GM18526 (cell line): ENCODE data around the gene PSIP1.

Experiments
- POLR2A ChIP-seq: IDR thresholded peaks from 3 replicates; pipeline ENCODE4 v1.6.1; 2011; ENCODE audit not compliant: insufficient read length; ENCODE audit errors: extremely low read depth

The PSIP1 gene

DNA sequence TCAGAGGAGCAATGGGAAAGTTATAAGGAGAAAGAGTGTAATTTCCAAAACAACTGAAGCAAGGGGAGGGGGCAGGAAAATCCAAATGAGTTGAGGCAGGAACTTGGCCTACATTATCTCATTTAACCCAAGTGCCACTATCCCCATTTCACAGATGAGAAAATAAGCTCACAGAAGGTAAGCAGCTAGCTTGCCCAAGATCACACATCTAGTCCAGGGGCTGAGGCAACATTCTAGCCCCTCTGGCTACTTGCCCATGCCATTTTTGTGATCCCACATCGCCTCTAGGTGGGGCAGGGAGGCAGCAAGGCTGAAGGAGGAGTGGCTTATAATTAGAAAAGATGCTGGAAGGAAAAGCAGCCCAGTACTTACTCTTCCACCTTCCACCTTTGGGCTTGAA, 2.6 kb upstream of the PSIP1 start:
- no peak for TF ChIP-seq POLR2A

- no peak for TF ChIP-seq POLR2A
Observed at GRCh38 chr9:15512889-15513288, 2.1 kb upstream of the PSIP1 start.

GRCh38 chr9:15512204-15512603, 1.4 kb upstream of the PSIP1 start:
- no peak for TF ChIP-seq POLR2A

DNA sequence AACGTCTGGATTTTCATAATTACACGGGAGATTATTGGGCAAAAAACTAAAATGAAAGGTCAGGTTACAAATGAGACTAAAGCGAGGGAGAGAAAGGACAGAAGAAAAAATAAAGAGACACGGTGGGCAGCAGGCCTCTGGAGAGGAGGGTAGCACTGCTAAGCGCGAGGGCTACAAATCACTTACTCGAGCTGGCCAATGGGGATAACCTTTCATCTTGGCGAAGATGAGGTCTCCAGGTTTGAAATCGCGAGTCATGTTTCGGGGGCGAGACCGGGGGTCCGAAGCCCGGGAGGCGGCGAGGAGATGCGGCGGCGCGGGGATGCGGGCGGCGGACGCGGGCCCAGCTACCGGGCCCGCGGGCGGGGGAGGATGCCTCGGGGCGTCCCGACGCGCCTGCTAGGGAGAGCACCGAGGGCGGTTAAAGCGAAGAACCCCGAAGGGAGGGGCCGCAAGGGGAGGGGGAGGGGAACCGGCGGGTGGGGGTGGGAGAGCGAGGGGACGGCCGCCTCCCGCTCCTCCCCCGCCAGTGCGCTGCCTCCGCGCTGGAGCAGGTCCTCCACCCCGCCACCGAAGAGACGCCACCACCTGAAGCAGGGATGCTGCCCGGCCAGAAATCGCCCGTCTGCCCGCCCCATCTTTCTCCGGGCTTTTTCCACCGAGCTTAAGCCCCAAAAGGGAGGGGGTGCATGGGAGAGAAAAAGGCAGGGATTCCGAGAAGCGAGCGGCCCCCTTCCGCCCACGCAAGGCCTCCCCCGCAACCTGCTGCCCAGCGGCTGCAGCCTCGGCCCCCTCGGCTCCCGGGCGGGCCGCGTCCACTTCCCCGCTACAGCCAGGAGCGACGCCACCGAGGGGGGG, 610 bp downstream of the PSIP1 start:
- no peak for TF ChIP-seq POLR2A

GRCh38 chr9:15505921-15506320, 4.8 kb downstream of the PSIP1 start:
- no peak for TF ChIP-seq POLR2A

DNA sequence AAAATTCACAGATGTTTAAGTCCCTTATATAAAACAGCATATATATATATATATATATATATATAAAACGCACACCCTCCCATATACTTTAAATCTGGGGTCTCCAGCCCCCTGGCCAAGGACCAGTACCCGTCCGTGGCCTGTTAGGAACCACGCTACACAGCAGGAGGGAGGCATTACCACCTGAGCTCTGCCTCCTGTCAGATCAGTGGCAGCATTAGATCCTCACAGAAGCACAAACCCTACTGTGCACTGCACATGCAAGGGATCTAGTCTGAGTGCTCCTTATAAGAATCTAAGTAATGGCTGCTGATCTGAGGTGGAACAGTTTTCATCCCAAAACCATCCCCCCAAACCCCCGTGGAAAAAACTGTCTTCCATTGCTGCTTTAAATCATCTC, 9.0 kb downstream of the PSIP1 start:
- TF ChIP-seq POLR2A, result no peak

DNA sequence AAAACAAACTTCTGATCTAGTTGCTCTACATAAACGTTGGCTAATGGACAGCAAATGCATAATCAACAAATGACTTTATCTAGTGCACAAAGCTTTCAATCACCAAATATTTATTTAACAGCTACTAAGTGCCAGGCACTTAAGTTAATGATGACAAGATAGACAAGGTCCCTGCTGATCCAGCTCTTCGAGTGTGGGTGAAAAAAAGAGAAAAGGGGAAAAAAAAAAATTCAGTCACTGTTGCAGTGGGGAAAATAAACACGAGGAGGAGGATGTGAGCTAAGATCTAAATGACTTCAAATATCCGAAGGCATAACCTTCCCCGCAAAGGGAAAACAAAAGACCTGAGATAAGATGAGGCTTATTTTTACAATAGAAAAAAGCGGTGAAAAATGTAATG, 9.6 kb downstream of the PSIP1 start:
- TF ChIP-seq POLR2A, result no peak

- TF ChIP-seq POLR2A, result no peak
Observed at GRCh38 chr9:15499139-15499538, 11.6 kb downstream of the PSIP1 start.

GRCh38 chr9:15498246-15498995, 12.3 kb downstream of the PSIP1 start:
- TF ChIP-seq POLR2A, result no peak

DNA sequence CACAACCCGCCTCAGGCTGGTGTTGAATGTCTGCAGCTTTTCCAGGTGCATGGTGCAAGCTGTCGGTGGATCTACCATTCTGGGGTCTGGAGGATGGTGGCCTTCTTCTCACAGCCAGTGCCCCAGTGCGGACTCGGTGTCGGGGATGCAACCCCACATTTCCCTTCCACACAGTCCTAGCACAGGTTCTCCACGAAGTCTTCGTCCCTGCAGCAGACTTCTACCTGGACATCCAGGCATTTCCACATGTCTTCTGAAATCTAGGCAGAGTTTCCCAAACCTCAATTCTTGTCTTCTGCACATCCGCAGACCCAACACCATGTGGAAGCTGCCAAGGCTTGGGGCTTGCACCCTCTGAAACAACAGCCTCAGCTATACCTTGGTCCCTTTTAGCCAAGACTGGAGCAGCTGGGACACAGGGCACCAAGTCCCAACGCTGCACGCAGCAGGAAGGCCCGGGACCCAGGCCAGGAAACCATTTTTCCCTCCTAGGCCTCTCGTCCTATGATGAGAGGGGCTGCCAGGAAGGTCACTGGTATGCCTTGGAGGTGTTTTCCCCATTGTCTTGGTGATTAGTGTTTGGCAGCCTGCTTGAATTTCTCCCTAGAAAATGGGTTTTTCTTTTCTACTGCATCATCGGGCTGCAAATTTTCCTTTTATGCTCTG, 18.2 kb downstream of the PSIP1 start:
- no peak for TF ChIP-seq POLR2A

- TF ChIP-seq POLR2A, result no peak
Observed at GRCh38 chr9:15491950-15492349, 18.8 kb downstream of the PSIP1 start.

DNA sequence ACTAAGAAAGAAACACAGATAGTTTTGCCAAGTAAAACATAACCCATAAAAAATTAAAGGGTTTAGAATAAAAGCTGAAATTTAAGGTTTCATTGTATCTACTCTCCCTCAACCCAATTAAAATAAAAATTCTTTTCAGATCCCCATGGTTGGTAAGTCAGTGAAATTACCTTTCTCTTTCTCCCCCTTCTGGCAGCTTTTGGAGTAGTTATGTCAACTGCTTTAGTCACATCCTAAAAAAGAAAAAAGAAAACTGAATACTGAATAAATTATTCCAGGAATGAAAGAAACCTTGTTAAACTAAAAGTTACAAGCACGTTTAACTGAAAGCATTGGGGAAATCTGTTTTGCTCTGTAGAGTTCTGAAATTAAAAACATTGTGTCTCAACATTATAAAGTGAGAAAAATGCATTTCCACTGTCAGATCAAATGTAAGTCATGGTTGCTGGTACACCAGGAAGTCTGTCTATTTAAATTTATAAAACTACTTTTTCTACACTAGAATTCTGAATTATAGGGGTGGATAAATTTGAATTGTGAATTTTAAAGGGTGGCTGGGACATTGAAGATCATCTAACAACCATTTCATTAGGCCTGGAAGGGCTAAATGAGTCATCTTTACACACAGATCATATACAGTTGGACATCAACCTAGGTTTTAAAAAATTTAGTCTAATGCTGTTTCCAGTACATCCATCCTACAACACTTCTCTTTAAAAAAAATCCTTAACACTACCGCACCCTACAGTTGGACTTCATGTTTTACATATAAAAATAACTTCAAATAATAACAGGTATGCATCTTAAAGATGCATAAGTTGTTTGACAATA, 24.7 kb downstream of the PSIP1 start:
- TF ChIP-seq POLR2A, result no peak

GRCh38 chr9:15484802-15485201, 26.0 kb downstream of the PSIP1 start:
- TF ChIP-seq POLR2A, result no peak

DNA sequence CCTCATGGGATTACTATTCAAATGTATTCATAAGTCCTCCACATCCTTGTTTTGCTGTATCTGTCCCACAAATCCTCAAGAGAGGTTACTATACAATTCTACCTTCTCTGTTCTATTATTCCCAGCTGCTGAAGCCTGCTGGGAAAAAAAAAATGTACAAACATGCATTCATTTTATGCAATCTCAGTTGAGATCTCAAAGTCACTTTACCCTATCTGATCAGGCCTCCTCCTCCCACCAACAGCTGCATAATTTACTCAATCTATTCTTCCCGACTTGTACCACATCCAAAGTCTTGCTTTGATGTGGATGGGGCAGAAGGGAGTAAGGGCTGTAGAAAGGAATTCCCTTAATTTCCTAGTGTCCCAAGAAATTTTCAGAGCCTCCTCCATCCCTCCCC, 28.6 kb downstream of the PSIP1 start:
- TF ChIP-seq POLR2A, result no peak

DNA sequence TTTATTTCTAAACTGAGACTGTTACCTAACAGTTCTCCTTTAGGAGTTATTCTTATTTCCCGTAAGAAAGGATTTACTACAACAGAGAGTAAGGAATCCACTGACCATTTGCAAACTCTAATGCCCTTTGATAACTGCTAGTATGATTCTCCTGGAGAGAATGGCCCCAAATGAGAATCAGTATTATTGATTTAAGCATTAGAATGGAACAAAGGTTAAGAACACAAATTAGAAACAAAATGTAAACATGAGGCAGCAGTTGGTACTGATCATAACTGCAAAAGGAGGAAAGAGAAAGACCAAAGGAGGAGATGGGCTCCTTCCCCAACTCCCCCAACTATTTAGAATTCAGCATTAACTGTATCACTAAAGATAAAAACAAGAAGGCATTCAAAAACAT, 30.7 kb downstream of the PSIP1 start:
- no peak for TF ChIP-seq POLR2A

DNA sequence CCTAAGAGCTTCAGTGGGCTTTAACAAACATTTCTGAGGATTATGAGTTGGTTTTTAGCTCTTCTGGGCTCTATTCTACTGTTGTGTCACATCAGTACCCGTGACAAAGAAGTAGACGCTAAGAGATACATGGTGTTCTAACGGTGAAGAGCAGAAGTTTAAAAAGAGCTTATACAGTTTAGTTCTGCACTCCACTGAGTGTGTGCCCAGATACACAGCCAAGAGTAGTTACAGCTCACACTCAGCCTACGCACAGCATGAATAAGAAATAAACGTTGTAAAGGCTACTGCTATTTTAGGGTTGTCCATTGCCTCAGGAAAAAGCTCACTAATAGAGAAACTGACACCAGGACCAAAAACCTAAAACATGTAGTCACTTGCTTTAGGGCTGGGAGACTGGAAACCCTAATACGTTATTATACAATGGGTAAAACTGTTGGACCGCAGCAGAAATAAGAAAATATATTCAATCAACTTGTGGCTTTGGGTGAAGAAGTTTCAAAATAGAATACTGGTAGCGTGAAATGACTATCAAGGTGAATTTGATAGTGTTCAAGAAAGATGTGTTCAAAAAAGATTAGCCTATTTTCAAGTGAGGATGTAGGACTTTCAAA, 34.7 kb downstream of the PSIP1 start:
- TF ChIP-seq POLR2A, result no peak
